ENCODE results near the gene UCK2. TPM values are rescaled to one million over a fixed set of nuclear protein-coding genes. Genes with fewer than 3 reads are reported as not detected.

Gene UCK2
- total RNA-seq, 1 experiment from 2014 or later, result 88.4 TPM

DNA sequence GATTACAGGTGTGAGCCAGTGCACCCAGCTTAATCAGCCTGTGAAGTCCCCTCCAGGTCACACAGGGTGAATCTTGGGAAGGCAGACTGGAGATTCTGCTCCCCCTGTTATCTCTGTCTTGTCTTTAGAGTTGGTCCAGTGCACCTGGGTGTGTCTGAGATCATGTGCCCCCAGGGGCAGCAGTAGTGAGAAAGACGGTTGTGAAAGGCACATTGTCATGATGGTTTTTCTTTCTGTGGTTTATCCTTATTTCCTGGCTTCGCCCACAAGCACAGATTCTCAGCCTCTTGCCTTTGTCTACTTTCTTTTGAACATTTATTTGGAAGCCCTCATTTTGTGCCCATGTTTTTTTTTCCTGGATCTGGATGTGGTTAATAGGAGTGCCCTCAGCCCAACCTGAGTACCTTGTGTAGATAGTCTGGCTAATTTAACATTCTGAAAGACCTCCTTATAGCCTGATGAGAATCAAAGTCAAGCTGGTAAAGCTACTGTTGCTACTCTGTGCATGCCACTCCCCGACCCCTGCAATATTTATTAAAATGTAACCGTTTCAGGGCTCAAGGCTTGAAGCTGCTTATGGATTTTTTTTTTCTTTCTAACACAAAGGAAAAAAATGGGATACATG lies 23.7 kb downstream of the UCK2 start:
- Histone ChIP-seq H3K9ac (ENCODE audit: low read length) (no peak overlapping the region), H3K79me2 (ENCODE audit: insufficient read depth, low read length) (peaks cover 100% of the 10 kb centered on the region), H2AFZ (ENCODE audit: low read depth, low read length, poor library complexity, severe bottlenecking) (no peak overlapping the region), H3K4me1 (ENCODE audit: control insufficient read depth in 1 of 2, insufficient read depth in 2 of 2, low read length in 2 of 2) (peaks cover 0 to 21% of the 10 kb centered on the region in 2 experiments; a peak in 2 of 4 replicates), H3K27me3 (ENCODE audit: insufficient read depth, low read length) (no peaks in the 10 kb centered on the region), H3K36me3 (ENCODE audit: control insufficient read depth in 1 of 2, insufficient read depth in 2 of 2, low read length in 2 of 2) (no peaks in the 10 kb centered on the region), H3K9me2 (ENCODE audit: insufficient read depth) (no peaks in the 10 kb centered on the region), H3K9me3 (ENCODE audit: control insufficient read depth in 1 of 2, insufficient read depth in 1 of 2, low read depth in 1 of 2, low read length in 2 of 2) (no peaks in the 10 kb centered on the region), H3K4me2 (ENCODE audit: low read length) (no peak overlapping the region), H3K4me3 (replicated peaks in 1 of 2; ENCODE audit: low read depth in 1 of 2, low read length in 2 of 2) (no peak overlapping the region), H3K27ac (ENCODE audit: low read depth, low read length) (no peak overlapping the region), H4K20me1 (ENCODE audit: insufficient read depth) (peaks cover 39% of the 10 kb centered on the region; the same call in 1 of the 2 replicates)
- RAD21 ChIA-PET (ENCODE audit: low non-redundant PET in 1 of 2, low total read pairs in 2 of 2, uncharacterized antibody in 2 of 2, unreplicated experiment in 2 of 2), result no interaction called here
- TF ChIP-seq POLR2A (IDR thresholded peaks at IDR 0.05; ENCODE audit: borderline replicate concordance, extremely low read depth, insufficient read depth, insufficient read length), result no peak
- no peak for TF ChIP-seq SRF (IDR thresholded peaks at IDR 0.05; ENCODE audit: low read depth)
- TF ChIP-seq, protein P1, sequence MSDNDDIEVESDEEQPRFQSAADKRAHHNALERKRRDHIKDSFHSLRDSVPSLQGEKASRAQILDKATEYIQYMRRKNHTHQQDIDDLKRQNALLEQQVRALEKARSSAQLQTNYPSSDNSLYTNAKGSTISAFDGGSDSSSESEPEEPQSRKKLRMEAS (IDR thresholded peaks at IDR 0.05), result no peak
- TF ChIP-seq, protein P2, sequence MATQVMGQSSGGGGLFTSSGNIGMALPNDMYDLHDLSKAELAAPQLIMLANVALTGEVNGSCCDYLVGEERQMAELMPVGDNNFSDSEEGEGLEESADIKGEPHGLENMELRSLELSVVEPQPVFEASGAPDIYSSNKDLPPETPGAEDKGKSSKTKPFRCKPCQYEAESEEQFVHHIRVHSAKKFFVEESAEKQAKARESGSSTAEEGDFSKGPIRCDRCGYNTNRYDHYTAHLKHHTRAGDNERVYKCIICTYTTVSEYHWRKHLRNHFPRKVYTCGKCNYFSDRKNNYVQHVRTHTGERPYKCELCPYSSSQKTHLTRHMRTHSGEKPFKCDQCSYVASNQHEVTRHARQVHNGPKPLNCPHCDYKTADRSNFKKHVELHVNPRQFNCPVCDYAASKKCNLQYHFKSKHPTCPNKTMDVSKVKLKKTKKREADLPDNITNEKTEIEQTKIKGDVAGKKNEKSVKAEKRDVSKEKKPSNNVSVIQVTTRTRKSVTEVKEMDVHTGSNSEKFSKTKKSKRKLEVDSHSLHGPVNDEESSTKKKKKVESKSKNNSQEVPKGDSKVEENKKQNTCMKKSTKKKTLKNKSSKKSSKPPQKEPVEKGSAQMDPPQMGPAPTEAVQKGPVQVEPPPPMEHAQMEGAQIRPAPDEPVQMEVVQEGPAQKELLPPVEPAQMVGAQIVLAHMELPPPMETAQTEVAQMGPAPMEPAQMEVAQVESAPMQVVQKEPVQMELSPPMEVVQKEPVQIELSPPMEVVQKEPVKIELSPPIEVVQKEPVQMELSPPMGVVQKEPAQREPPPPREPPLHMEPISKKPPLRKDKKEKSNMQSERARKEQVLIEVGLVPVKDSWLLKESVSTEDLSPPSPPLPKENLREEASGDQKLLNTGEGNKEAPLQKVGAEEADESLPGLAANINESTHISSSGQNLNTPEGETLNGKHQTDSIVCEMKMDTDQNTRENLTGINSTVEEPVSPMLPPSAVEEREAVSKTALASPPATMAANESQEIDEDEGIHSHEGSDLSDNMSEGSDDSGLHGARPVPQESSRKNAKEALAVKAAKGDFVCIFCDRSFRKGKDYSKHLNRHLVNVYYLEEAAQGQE (IDR thresholded peaks at IDR 0.05; ENCODE audit: low read depth), result no peak
- CTCF ChIA-PET, result no interaction called here
- intact Hi-C loops (cut with micrococcal nuclease), result no loop called here
- POLR2A ChIA-PET, result no interaction called here
- ATAC-seq (no peak), DNase-seq (ENCODE audit: low read depth, low spot score) (no peak)
- BruUV-seq (replicated peaks), result no TSS peak

DNA sequence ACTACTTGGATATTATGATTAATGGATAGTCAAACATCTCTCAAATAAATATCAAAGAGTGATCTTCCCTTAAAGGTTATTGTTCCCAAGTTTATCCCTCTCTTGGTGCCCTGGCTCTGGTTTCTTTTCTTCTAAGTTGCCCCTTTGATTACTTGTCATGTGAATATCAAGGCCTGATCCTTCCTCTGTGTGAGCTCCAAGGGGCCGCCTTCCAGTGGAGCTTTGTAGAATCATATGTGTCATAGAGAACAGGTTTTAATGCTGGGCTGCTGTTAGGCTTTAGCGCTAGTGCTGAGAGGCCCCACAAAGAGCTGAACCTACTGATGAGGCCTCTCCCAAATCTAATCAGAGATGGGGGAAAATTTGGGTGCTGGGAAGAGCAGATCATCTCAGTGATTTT lies 25.5 kb downstream of the UCK2 start:
- no peaks in the 10 kb centered on the region for H3K36me3 ChIP-seq (ENCODE audit: control insufficient read depth in 1 of 2, insufficient read depth in 2 of 2, low read length in 2 of 2)
- DNase-seq (ENCODE audit: low read depth, low spot score) (no peak), ATAC-seq (peak; percentile 22)
- peaks cover 47% of the 10 kb centered on the region; the same call in 1 of the 2 replicates for H4K20me1 ChIP-seq (ENCODE audit: insufficient read depth)
- CTCF ChIA-PET, result no interaction called here
- H3K27me3 ChIP-seq (ENCODE audit: insufficient read depth, low read length), result no peaks in the 10 kb centered on the region
- H3K4me1 ChIP-seq (ENCODE audit: control insufficient read depth in 1 of 2, insufficient read depth in 2 of 2, low read length in 2 of 2), result peaks cover 0 to 30% of the 10 kb centered on the region in 2 experiments; a peak in 2 of 4 replicates
- H3K27ac ChIP-seq (ENCODE audit: low read depth, low read length), result no peak overlapping the region
- no peak overlapping the region for H2AFZ ChIP-seq (ENCODE audit: low read depth, low read length, poor library complexity, severe bottlenecking)
- POLR2A ChIA-PET, result no interaction called here
- no peaks in the 10 kb centered on the region for H3K9me3 ChIP-seq (ENCODE audit: control insufficient read depth in 1 of 2, insufficient read depth in 1 of 2, low read depth in 1 of 2, low read length in 2 of 2)
- no peak overlapping the region for H3K4me2 ChIP-seq (ENCODE audit: low read length)
- no TSS peak for BruUV-seq (replicated peaks)
- H3K9me2 ChIP-seq (ENCODE audit: insufficient read depth), result no peaks in the 10 kb centered on the region
- H3K79me2 ChIP-seq (ENCODE audit: insufficient read depth, low read length), result peaks cover 100% of the 10 kb centered on the region
- RAD21 ChIA-PET (ENCODE audit: low non-redundant PET in 1 of 2, low total read pairs in 2 of 2, uncharacterized antibody in 2 of 2, unreplicated experiment in 2 of 2), result no interaction called here
- H3K9ac ChIP-seq (ENCODE audit: low read length), result no peak overlapping the region
- intact Hi-C loops (cut with micrococcal nuclease), result no loop called here
- H3K4me3 ChIP-seq (replicated peaks in 1 of 2; ENCODE audit: low read depth in 1 of 2, low read length in 2 of 2), result no peak overlapping the region
- TF ChIP-seq CBX3 (IDR thresholded peaks at IDR 0.05; ENCODE audit: low read depth) (no peak), SRF (IDR thresholded peaks at IDR 0.05; ENCODE audit: low read depth) (no peak), RAD21 (IDR thresholded peaks at IDR 0.05; ENCODE audit: low read depth) (no peak), EGR1 (IDR thresholded peaks at IDR 0.05; ENCODE audit: low read depth) (no peak), CEBPB (IDR thresholded peaks at IDR 0.05; ENCODE audit: low read depth) (no peak), ZFX (IDR thresholded peaks at IDR 0.05) (no peak), EZH2phosphoT487 (IDR thresholded peaks at IDR 0.05; ENCODE audit: borderline replicate concordance) (no peak), JUND (IDR thresholded peaks at IDR 0.05) (no peak), TCF7L2 (IDR thresholded peaks at IDR 0.05; ENCODE audit: borderline replicate concordance, extremely low read depth, insufficient read depth, insufficient read length) (no peak), EZH2 (IDR thresholded peaks at IDR 0.05) (no peak), YY1 (IDR thresholded peaks at IDR 0.05; ENCODE audit: extremely low read depth, insufficient replicate concordance, low read depth, low read length) (no peak), ZNF274 (IDR thresholded peaks at IDR 0.05; ENCODE audit: low read depth, low read length) (no peak)
- TF ChIP-seq, protein P3, sequence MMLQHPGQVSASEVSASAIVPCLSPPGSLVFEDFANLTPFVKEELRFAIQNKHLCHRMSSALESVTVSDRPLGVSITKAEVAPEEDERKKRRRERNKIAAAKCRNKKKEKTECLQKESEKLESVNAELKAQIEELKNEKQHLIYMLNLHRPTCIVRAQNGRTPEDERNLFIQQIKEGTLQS (IDR thresholded peaks at IDR 0.05), result no peak

Measured in HCT116 (cell line).